Stimulated activated CD8-positive, alpha-beta memory T cell treated with anti-CD3 and anti-CD28 coated beads, Interleukin-15, amount 100 ng/mL, for 24 hours (primary cell): ENCODE data around the gene HPN.
"Not testable (repeated sequence)": the region's sequence is repeated elsewhere in the genome, so short reads cannot be mapped to it uniquely, and the experiment has no call there.

Experiments
- DNase-seq: peaks from one replicate; pipeline ENCODE4 v3.0.0-alpha.2; 2020; ENCODE audit warnings: low read depth

Gene HPN

DNA sequence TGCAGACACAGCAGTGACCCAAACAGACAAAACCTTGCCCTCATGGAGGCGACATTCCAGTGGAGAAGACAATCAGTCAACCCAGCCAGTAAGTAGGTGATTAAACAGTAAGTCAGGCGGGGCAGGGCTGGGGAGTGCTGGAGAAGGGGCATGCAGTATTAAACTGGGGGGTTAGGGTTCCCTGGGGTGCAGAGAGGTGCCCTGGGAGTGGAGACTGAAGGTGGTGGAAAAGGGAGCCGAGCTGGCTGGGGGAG lies 42.9 kb downstream of the HPN start:
- DNase-seq: no peak

DNA sequence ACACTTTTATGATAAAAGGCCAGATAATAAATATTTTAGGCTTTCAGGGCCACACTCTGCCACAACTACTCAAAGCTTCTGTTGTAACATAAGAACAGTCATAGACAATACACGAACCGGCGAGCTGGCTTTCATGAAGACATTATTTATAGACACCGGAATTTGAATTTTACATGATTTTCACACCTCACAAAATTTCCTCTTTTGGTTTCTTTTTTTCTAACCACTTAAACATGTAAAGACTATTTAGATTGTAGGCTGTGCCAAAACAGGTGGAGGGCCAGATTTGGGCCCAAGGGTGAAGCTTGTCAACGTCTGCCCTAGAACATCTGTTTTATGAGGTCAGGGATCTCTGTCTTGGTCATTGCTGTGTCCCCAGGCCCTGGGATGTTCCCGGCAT lies 44.4 kb downstream of the HPN start:
- DNase-seq: no peak

DNA sequence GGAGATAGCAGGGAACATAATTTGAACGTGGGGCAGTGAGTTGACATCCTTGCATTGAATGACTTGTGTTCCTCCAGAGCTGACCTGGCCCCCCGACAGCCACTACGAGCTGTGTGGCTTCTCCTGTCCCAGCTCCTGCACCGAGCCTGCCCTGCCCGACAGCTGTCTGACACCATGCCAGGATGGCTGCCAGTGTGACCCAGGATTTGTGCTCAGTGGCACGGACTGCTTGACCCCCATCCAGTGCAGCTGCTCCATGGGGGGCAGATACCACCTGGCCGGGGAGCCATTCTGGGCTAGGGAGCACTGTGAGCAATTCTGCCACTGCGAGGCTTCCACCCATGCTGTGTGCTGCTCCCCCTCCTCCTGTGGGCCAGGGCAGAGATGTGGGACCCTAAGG lies 44.9 kb downstream of the HPN start:
- no peak for DNase-seq

DNA sequence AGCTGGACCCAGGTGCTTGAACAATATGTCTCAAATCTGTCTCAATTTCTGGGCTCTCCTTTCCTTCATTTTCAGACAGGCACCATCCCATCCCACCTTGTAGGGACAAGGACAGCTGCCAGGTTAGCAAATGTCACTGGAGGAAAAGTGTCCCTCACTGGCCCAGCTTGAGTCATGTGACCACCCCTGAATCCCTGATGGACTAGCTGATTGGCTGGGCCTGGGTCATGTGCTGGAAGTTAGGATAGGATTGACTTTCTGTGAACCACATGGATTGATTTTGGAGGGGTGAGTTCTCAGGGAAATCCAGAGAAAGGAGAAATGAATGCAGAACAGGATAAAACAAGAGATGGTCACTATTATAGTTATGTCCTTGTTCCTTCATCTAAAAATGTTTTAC lies 45.9 kb downstream of the HPN start:
- no peak for DNase-seq

DNA sequence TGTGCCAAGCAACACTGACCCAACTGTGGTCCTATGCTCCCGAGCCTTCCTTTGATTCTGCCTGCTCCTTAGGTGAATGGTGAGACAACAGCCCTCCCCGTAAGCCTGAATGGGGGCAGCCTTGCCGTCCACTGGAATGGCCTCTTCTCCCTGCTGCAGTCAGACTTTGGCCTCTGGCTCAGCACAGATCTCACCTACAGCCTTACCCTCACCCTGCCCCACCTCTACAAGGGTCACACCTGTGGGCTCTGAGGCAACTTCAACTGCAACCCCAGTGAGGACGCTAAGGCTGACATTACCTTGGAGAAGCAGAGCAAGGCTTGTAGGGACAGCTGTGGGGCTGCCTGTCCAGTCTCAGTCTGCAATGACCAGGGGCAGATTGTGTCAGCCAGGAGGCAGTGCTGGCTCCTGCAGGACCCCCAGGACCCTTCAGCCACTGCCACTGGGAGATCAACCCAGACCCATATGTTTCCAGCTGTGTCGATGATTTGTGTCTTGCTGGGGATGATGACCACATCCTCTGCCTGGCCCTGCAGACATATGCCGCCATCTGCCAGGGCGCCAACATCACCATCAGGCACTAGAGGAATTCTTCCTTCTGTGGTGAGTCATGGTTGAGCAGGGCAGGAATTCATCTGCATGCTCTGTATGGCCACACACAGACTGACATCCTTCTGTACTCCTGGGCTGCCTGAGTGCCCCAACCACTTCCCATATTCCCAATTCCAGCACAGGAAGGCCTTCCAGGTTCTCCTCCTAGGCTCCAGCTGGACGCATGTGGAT lies 46.8 kb downstream of the HPN start:
- no peak for DNase-seq

DNA sequence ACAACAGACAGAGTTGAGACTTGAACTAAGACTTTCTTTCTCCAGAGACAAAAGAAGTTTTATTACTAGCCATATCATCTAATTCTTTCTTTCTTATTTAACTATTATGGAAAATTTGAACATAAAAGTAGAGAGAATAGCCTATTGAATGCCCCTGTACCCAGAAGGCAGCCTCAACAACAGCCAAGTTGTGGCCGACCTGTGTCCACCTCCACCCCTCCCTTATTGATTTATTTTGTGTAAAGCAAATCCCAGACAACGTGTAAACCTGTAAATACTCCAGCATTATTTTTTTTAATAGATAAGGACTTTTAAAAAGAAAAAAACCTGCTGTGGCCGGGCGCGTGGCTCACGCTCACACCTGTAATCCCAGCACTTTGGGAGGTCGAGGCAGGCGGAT lies 48.0 kb downstream of the HPN start:
- DNase-seq: no peak

DNA sequence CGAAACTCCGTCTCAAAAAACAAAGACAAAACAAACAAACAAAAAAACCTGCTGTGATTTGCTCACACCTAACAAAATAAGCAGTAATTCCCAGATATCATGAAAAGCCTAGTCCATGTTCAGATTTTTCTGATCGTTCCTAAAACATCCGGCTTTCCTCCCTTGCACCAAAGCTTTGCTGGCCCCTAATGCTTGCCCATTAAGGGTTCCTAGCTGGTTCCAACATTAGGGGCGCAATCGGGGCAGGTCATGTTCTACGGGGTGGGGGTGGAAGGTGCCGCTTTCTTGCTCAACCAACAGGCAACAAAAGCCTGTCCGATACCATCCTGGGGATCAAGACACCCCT lies 48.6 kb downstream of the HPN start:
- no peak for DNase-seq

DNA sequence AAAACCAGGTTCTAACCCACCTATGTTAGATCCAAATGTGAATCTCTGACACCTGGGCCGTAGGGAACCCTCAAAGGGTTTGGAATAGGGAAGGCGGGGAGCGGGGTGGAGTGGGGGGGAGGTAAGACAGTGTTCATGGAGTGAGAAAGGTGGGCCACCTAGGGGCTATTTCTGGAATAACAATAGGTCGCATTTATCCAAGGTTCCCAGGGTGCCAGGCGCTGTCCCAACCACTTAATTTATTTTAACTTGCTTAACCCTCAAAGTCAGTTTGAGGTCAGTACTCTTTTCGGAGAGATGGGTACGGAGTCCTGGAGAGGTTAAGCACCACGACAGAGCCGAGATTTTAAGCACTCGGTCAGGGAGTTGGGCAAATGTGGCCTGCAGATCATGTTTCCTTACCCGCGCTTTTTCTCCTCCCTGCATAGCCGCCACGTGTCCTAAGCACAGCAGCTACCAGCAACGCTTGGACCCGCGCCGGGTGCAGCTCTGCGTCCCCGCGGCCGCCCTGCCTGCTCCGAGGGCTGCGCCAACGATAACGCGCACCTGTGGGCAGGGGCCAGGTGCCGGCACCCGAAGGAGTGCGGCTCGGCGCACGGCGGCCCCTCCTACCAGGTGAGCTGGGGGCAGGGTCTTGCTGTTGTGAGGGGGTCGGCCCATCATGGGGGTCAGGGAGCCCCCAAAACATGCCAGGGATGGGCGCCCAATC lies 49.1 kb downstream of the HPN start:
- no peak for DNase-seq

DNA sequence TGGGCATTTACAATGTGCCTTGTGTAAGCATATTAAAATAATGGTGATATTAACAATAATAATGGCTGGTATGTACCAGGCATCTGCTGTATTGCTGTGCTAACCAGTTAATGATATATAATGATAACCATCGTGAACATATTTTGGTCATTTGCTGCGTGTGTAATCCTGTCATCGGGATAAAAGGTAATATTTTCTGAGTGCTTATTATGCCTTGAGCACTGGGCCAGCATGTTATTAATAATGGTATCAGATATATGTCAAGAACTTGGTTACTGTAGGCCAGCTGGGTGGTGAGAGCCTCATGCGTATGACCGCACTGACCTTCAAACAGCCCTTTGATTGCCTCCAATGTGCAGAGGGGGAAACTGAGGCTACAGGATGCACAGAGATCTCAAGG lies 51.9 kb downstream of the HPN start:
- DNase-seq: no peak

DNA sequence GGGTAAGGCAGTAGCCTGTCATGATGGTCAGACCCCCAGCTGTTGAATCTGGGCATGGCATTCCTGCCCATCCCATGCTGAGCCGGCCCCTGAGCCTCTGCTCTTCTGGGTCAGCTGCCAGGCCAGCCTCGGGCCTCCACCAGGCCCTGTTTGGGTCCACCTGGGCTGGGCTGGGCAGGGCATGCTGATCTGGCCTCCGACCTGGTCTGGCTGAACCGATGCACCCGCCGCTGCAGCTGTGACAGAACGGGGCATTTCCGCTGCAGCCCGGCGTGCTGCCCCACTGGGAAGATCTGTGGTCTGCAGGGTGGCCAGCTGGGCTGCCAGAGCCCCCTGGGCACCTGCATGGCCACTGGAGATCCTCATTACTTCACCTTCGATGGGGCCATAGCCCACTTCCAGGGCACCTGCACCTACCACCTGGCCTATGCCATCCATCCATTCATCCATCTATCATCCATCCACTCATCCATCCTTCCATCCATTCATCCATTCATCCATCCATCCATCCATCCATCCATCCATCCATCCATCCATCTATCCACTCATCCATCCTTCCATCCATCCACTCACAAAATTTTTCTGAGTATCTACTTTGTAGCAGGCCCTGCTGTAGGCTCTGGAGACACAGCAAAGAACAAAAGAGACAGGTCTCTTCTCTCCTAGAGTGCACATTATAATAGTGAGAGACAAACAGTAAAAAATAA lies 52.6 kb downstream of the HPN start:
- no peak for DNase-seq

DNA sequence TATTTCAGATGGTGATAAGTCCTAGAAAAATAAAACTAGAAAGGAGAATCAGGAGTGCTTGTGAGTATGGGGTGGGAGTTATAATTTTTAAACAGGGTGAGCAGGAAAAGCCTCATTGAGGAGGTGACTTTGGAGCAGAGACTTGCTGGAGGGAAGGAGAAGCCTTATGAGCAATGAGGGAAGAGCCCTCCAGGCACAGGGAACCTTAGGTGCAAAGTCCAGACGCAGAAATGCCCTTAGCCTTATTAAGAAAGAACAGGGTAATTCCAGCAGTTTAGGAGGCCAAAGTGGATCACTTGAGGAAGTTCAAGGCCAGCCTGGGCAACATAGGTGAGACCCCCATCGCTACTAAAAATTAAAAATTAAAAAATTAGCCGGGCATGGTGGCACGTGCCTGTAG lies 53.1 kb downstream of the HPN start:
- no peak for DNase-seq

DNA sequence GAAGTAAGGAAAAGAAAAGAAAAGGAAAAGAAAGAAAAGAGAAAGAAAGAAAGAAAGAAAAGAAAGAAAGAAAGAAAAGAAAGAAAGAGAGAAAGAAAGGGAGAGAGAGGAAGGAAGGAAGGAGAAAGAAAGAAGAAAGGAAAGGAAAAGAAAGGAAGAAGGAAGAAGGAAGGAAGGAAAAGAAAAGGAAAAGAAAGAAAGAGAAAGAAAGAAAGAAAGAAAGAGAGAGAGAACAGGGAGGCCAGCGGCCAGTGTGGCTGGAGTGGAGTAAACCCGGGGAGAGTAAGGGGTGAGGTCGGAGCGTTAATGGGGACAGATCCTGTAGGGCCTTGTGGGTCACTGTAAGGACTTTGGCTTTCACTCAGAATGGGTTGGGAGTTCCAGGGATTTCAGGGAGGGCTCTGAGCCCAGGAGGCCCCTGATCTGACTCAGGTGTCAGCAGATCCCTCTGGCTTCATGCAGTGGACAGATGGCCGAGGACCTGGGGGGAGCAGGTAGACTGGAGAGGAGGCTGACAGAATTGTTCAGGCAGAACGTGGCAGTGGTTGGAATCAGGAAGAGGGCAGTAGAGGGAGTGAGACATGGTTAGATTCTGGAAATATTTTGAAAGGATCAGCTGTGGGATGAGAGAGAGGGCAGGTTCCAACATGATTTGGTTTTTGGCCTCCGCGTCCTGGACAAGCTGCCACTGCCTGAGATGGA lies 54.3 kb downstream of the HPN start:
- no peak for DNase-seq

DNA sequence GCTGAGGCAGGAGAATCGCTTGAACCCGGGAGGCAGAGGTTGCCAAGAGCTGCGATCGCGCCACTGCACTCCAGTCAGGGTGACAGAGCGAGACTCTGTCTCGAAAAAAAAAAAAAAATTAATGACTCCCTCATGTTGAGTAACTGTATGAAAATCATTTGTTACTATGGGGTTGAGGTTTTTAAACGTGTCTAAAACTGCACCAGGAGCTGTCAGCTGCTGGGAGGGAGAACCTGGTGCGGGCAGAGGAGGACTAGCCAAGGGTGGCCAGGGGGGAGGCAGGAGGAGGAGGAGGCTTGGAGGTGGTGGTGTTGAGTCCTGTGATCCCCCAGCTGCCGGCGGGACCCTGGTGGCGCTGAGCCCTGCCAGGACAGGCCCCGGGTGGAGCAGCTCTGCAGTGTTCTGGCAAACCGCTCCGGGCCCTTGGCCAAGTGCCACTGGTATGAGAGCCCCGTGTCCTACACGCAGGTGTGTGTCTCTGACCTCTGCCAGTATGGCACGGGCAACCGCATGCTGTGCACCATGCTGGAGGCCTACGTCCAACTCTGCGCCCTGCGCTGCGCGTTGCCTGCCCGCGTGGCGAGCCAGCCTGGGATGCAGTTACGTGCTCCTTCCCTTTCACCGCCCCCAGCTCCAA lies 57.0 kb downstream of the HPN start:
- DNase-seq: no peak

DNA sequence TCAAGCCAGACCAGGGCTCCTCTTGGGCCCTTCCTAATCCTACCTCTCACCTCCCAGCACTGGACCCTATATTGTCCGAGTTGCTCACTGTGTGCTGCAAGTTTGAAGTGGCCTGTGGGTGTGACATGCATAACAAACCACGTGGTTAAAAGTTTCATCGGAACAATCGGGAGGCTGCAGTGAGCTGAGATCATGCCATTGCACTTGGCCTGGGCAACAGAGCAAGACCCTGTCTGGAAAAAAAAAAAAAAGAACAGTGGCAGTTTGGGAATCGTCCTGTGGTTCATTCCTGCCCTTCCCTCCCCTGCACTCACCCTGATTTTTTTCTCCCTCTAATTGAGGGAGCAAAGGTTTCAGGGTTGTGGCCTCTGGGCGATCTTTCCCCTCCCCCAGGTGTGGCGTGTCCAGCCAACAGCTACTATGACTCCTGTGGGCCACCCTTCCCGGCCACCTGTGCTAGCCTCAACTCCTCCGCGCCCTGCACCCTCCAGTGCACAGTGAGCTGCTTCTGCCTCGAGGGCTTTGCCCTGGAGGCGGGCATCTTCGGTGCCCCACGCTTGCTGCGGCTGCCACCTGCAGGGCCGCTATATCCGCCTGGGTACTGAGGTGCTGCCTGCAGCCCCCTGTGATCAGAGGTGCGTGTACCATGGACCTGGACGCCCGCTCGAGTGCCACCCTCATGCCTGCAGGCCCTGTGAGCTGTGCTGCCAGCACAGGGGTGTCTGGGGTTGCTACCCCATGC lies 57.8 kb downstream of the HPN start:
- DNase-seq: no peak

DNA sequence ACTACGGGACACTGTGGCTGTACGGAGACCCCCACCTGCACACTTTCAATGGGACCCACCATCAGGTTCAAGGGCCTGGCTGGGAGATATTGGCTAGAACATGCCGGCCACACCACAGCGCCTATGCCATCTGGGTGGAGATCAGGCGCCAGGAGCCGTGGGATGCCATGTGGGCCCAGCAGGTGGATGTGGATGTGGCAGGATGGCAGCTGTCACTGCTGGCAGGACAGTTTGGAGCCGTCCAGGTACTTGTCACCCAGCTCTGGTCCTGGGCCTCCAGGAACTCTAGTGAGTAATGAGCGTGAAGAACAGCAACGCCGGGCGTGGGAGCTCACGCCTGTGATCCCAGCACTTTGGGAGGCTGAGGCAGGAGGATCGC lies 58.4 kb downstream of the HPN start:
- no peak for DNase-seq

DNA sequence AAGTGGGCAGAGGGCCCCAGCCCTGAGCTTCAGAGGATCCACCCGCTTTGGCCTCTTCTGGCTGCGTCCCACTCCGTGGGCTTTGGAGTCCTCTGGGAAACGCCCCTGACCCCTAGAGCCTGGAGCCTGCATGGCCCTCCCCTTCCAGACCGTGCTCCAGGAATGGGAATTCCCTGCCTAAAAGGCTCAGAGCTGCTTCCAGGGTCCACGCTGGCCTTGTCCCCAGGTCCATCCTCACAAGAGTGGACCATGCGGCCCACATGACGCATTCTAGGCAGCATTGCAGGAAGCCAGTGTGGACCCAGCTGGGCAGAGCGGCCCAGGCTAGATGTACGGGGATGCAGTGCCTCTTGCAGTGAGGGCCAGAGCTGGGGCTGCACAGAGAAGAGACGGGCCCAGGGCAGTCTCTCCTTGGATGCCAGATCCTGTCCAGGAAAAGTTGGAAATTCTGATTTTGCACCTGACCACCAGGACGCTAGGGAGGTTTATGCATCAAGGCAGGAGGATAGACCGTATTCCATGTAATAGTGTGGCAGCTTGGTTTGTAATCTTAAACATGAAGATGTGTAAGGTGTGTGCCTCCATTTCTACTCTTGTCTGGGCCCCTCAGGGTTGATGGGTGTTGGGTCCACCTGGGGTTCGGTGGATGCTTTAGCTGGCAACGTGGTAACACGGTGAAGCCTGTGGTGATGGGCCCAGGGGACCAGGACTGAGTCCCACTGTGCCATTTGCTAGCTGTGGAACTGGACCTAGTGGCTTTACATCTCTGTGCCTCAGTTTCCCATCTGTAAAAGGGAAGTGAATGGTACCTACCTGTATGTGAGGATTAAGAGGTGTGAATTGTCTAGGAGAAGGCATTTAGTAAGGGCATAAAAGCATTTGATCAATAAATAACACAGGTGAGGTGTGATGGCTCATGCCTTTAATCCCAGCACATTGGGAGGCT lies 59.3 kb downstream of the HPN start:
- no peak for DNase-seq

DNA sequence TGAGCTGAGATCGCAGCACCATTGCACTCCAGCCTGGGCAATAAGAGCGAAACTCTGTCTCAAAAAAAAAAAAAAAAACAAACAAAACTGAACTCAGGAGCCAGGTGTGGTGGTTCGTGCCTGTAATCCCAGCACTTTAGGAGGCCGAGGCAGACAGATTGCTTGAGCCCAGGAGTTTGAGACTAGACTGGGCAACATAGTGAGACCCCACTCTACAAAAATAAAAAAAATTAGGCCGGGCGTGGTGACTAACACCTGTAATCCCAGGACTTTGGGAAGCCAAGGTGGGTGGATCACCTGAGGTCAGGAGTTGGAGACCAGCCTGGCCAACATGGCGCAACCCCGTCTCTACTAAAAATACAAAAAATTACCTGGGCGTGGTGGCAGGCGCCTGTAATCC lies 60.4 kb downstream of the HPN start:
- not testable (repeated sequence) for DNase-seq

DNA sequence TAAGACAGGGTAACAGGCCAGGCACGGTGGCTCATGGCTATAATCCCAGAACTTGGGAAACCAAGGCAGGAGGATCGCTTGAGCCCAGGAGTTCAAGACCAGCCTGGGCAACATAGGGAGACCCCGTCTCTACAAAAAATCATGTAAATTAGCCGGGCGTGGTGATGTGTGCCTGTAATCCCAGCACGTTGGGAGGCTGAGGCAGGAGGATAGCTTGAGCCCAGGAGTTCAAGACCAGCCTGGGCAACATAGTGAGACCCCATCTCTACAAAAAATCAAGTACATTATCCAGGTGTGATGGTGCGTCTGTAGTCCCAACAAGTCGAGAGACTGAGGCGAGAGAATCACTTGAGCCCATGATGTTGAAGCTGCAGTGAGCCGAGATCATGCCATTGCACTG lies 62.1 kb downstream of the HPN start:
- not testable (repeated sequence) for DNase-seq

DNA sequence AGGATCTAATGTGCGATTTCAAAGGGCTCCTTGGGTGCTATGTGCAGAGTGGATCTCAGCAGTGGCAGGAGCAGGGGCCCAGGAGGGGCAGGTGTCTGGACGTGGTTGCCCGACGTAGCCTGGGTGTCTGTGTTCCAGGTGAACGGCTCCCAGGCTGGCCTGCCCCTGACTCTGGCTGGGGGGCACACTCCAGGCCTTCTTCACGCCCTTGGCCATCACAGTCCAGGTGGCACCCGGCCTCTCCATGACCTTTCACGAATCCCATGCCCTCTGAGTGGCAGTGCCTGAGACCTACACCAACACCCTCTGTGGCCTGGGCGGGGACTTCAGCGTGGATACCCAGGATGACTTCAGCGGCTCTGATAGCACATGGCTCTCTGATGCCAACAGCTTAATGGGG lies 62.8 kb downstream of the HPN start:
- no peak for DNase-seq

DNA sequence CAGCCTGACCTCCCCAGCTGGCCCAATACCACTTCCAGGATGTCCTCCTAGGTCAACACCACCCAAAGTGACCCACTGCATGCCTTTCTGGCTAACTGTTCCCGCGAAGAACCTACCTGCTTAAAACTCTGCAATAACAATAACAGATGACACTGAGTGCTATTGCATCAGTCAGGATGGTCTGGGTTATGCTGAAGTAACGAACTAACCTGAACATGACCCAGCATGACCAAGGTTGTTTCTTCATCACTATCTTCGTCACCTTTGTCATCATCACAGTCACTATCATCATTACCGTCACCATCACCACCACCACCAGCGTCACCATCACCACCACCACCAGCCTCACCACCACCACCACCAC lies 63.5 kb downstream of the HPN start:
- DNase-seq: no peak
